Fibroblast of lung (primary cell): ENCODE data around the gene GATA1. TPM values are rescaled to one million over a fixed set of nuclear protein-coding genes. Genes with fewer than 3 reads are reported as not detected.

ENCODE experiments used
- DNase-seq, 2 donors: peaks; one replicate each; pipeline versions ENCODE4 v3.0.0 to v3.0.0-alpha.2; 2010; ENCODE audit warnings: low read depth in 2 of 2
- H2AFZ ChIP-seq: 2 replicates; pipeline ENCODE4 v1.5.1; 2012; ENCODE audit warnings: low read length, control low read depth, inconsistent platforms
- H3K27ac ChIP-seq: 2 replicates; pipeline ENCODE4 v1.5.1; 2011; ENCODE audit warnings: low read length, control low read depth; ENCODE audit not compliant: insufficient read depth
- H3K27me3 ChIP-seq: 2 replicates; pipeline ENCODE4 v1.5.1; 2011; ENCODE audit warnings: mild to moderate bottlenecking, low read length; ENCODE audit not compliant: control insufficient read depth, insufficient read depth
- H3K36me3 ChIP-seq: 2 replicates; pipeline ENCODE4 v1.5.1; 2011; ENCODE audit warnings: low read length; ENCODE audit not compliant: control insufficient read depth, insufficient read depth
- H3K4me1 ChIP-seq: 2 replicates; pipeline ENCODE4 v1.5.1; 2011; ENCODE audit warnings: low read length; ENCODE audit not compliant: control insufficient read depth, insufficient read depth; ENCODE audit errors: extremely low read depth
- H3K4me2 ChIP-seq: 2 replicates; pipeline ENCODE4 v1.5.1; 2011; ENCODE audit warnings: low read length, control low read depth; ENCODE audit not compliant: insufficient read depth; ENCODE audit errors: extremely low read depth
- H3K4me3 ChIP-seq, 4 experiments: fragments of 200-600 bp in 1 of 4; sonication (generic) in 1 of 4; replicated peaks in 1 of 4; 2 replicates each; pipeline ENCODE4 v1.5.1; 2011 to 2016; ENCODE audit warnings: low read length in 4 of 4, low read depth in 3 of 4, mild to moderate bottlenecking in 3 of 4, control low read depth in 2 of 4, inconsistent platforms in 1 of 4, mixed read lengths in 1 of 4; ENCODE audit not compliant: insufficient read depth in 1 of 4; ENCODE audit errors: control extremely low read depth in 1 of 4
- H3K79me2 ChIP-seq: 2 replicates; pipeline ENCODE4 v1.5.1; 2012; ENCODE audit warnings: mild to moderate bottlenecking, low read length, inconsistent platforms; ENCODE audit not compliant: control insufficient read depth, insufficient read depth
- H3K9ac ChIP-seq: 2 replicates; pipeline ENCODE4 v1.5.1; 2011; ENCODE audit warnings: mild to moderate bottlenecking, low read length, control low read depth; ENCODE audit not compliant: insufficient read depth
- H3K9me3 ChIP-seq: 2 replicates; pipeline ENCODE4 v1.5.1; 2012; ENCODE audit warnings: low read depth, low read length; ENCODE audit not compliant: control insufficient read depth, insufficient read depth
- H4K20me1 ChIP-seq: 2 replicates; pipeline ENCODE4 v1.5.1; 2011; ENCODE audit warnings: low read length; ENCODE audit not compliant: control insufficient read depth, insufficient read depth; ENCODE audit errors: extremely low read depth
- CTCF ChIP-seq, 2 donors: IDR thresholded peaks in 1 of 2; conservative IDR thresholded peaks in 1 of 2; 1 replicate in 1 of 2; 2 replicates in 1 of 2; pipeline ENCODE4 v1.5.1; 2011 to 2012; ENCODE audit warnings: low read length in 2 of 2, control low read depth in 1 of 2, inconsistent platforms in 1 of 2, low read depth in 1 of 2, mild to moderate bottlenecking in 1 of 2
- EZH2 ChIP-seq: IDR thresholded peaks from 2 replicates; pipeline ENCODE4 v1.5.1; 2012; ENCODE audit warnings: low read length, control low read depth, mild to moderate bottlenecking; ENCODE audit errors: missing control alignments
- polyA plus RNA-seq, 2 donors: library from polyadenylated mRNA; depleted of rRNA in 1 of 2; stranded (reverse) in 1 of 2; unstranded in 1 of 2; fragments of >200 nt; gene quantifications; 2 replicates each; pipeline ENCODE4 v1.2.1, GENCODE V29; 2011 to 2012; ENCODE audit warnings: missing spikeins in 1 of 2
- total RNA-seq: library from RNA; depleted of rRNA; stranded (reverse); fragments of >200 nt; gene quantifications from 2 replicates; pipeline ENCODE4 v1.2.1, GENCODE V29; 2014

Gene GATA1
- total and polyA plus RNA-seq, 2 donors (not counting 1 experiment from before 2014, with no cell fraction given): not detected

- DNase-seq: no peak
- H3K4me2 ChIP-seq: no peak overlapping the region
- H3K4me3 ChIP-seq: no peak overlapping the region
- H2AFZ ChIP-seq: no peak overlapping the region
- H3K4me1 ChIP-seq: no peaks in the 10 kb centered on the region
- H4K20me1 ChIP-seq: no peaks in the 10 kb centered on the region
- H3K79me2 ChIP-seq: no peaks in the 10 kb centered on the region
- TF ChIP-seq EZH2 (no peak), CTCF (conservative IDR thresholded peaks at IDR 0.05 in 1 of 2, IDR thresholded peaks at IDR 0.05 in 1 of 2; ENCODE audit: low read depth in 1 of 2, low read length in 2 of 2) (no peak)
- no peak overlapping the region for H3K27ac ChIP-seq
- H3K36me3 ChIP-seq: no peaks in the 10 kb centered on the region
- no peak overlapping the region for H3K9ac ChIP-seq
- H3K9me3 ChIP-seq: no peaks in the 10 kb centered on the region
- H3K27me3 ChIP-seq: no peaks in the 10 kb centered on the region
Measured at GRCh38 chrX:48747415-48748016, 38.9 kb upstream of the GATA1 start.

- Histone ChIP-seq H4K20me1 (no peaks in the 10 kb centered on the region), H3K4me2 (no peak overlapping the region), H3K9me3 (no peaks in the 10 kb centered on the region), H3K79me2 (no peaks in the 10 kb centered on the region), H3K36me3 (no peaks in the 10 kb centered on the region), H3K4me3 (no peak overlapping the region), H2AFZ (no peak overlapping the region), H3K9ac (no peak overlapping the region), H3K27ac (no peak overlapping the region), H3K4me1 (no peaks in the 10 kb centered on the region), H3K27me3 (no peaks in the 10 kb centered on the region)
- TF ChIP-seq EZH2 (no peak), CTCF (conservative IDR thresholded peaks at IDR 0.05 in 1 of 2, IDR thresholded peaks at IDR 0.05 in 1 of 2; ENCODE audit: low read depth in 1 of 2, low read length in 2 of 2) (no peak)
- no peak for DNase-seq
Measured at GRCh38 chrX:48749182-48749581, 37.2 kb upstream of the GATA1 start.

GRCh38 chrX:48751343-48751742, 35.0 kb upstream of the GATA1 start:
- TF ChIP-seq EZH2 (no peak), CTCF (conservative IDR thresholded peaks at IDR 0.05 in 1 of 2, IDR thresholded peaks at IDR 0.05 in 1 of 2; ENCODE audit: low read depth in 1 of 2, low read length in 2 of 2) (no peak)
- Histone ChIP-seq H3K27me3 (no peaks in the 10 kb centered on the region), H3K27ac (no peak overlapping the region), H3K4me3 (no peak overlapping the region), H3K9ac (no peak overlapping the region), H3K36me3 (no peaks in the 10 kb centered on the region), H3K79me2 (no peaks in the 10 kb centered on the region), H3K4me1 (no peaks in the 10 kb centered on the region), H2AFZ (no peak overlapping the region), H3K9me3 (no peaks in the 10 kb centered on the region), H4K20me1 (no peaks in the 10 kb centered on the region), H3K4me2 (no peak overlapping the region)
- DNase-seq: no peak
